OCI-LY7 (cell line): Measurements from ENCODE around the gene ZNF669. TPM values are rescaled to one million over a fixed set of nuclear protein-coding genes. Genes with fewer than 3 reads are reported as not detected.

Experiments
- BruUV-seq: library from RNA; stranded (reverse); fragments of 400-500 nt; replicated peaks from 2 replicates; lab custom pipeline; 2021; lab: Mats Ljungman, UMichigan
- CTCF ChIA-PET: fragments of 300-600 bp; sonication (Branson Sonifier 250); formaldehyde crosslinking; loops from one replicate; lab custom pipeline; 2022; ENCODE audit warnings: antibody characterized with exemption; ENCODE audit not compliant: unreplicated experiment; lab: Charles Lee
- POLR2A ChIA-PET: fragments of 300-600 bp; sonication (Branson Sonifier 250); formaldehyde crosslinking; loops from one replicate; lab custom pipeline; 2022; ENCODE audit warnings: antibody characterized with exemption; lab: Charles Lee
- DNase-seq: peaks from one replicate; pipeline ENCODE4 v3.0.0-alpha.2; 2015; ENCODE audit warnings: low spot score
- H2AFZ ChIP-seq: fragments of 200-600 bp; sonication (generic), shearing (Covaris generic); 2 replicates; pipeline ENCODE4 v1.6.1; 2014; ENCODE audit warnings: mild to moderate bottlenecking, antibody characterized with exemption, low read length, moderate library complexity
- H3K27ac ChIP-seq: fragments of 200-600 bp; sonication (generic); 2 replicates; pipeline ENCODE4 v1.5.1; 2014; ENCODE audit warnings: mixed run types, low read depth, mild to moderate bottlenecking, moderate library complexity, low read length, inconsistent platforms; ENCODE audit not compliant: poor library complexity, severe bottlenecking
- H3K36me3 ChIP-seq: fragments of 200-600 bp; sonication (generic); 2 replicates; pipeline ENCODE4 v1.6.1; 2014; ENCODE audit warnings: mild to moderate bottlenecking, antibody characterized with exemption, low read length, moderate library complexity, mixed read lengths; ENCODE audit not compliant: insufficient read depth
- H3K4me1 ChIP-seq: fragments of 200-600 bp; sonication (generic); 2 replicates; pipeline ENCODE4 v1.5.1; 2014; ENCODE audit warnings: mild to moderate bottlenecking, low read length; ENCODE audit not compliant: insufficient read depth, poor library complexity, severe bottlenecking
- H3K4me2 ChIP-seq: fragments of 200-600 bp; sonication (generic); 2 replicates; pipeline ENCODE4 v1.6.1; 2014; ENCODE audit warnings: mild to moderate bottlenecking, low read length
- H3K4me3 ChIP-seq: fragments of 200-600 bp; sonication (generic); 2 replicates; pipeline ENCODE4 v1.5.1; 2014; ENCODE audit warnings: mild to moderate bottlenecking, low read depth, low read length; ENCODE audit not compliant: poor library complexity, severe bottlenecking
- H3K79me2 ChIP-seq: fragments of 200-600 bp; sonication (generic); 2 replicates; pipeline ENCODE4 v1.6.1; 2016; ENCODE audit warnings: low read depth, mild to moderate bottlenecking, low read length, moderate library complexity, mixed read lengths; ENCODE audit not compliant: insufficient read depth
- H3K9me2 ChIP-seq: fragments of 200-600 bp; sonication (generic); 2 replicates; pipeline ENCODE4 v1.6.1; 2016; ENCODE audit warnings: mild to moderate bottlenecking, low read length, mixed read lengths; ENCODE audit not compliant: insufficient read depth
- H3K9me3 ChIP-seq: fragments of 200-600 bp; sonication (generic); 2 replicates; pipeline ENCODE4 v1.6.1; 2014; ENCODE audit warnings: mild to moderate bottlenecking, mixed run types, low read length, mixed read lengths
- H4K20me1 ChIP-seq: fragments of 200-600 bp; sonication (generic); 2 replicates; pipeline ENCODE4 v1.6.1; 2014; ENCODE audit warnings: mild to moderate bottlenecking, antibody characterized with exemption, low read length, moderate library complexity, mixed read lengths; ENCODE audit not compliant: insufficient read depth
- EZH2phosphoT487 ChIP-seq: fragments of 200-600 bp; sonication (generic); IDR thresholded peaks from 2 replicates; pipeline ENCODE4 v1.6.1; 2018; ENCODE audit warnings: low read depth, borderline replicate concordance, mild to moderate bottlenecking, mixed run types, antibody characterized with exemption, low read length, moderate library complexity, mixed read lengths
- intact Hi-C: fragments of 100-400 bp; cut with micrococcal nuclease; formaldehyde crosslinking; loops from one replicate; pipeline ENCODE4 v1.10.0; 2022; ENCODE audit not compliant: unreplicated experiment
- total RNA-seq, 2 experiments: library from RNA; depleted of rRNA in 1 of 2; stranded (reverse); fragments of >200 nt in 1 of 2; shearing (Covaris generic) in 1 of 2; gene quantifications; 2 replicates each; pipeline ENCODE4 v1.2.3, GENCODE V29; 2014 to 2022
- TF ChIP-seq, protein P1 (sequence below): fragments of 200-600 bp; sonication (generic); conservative IDR thresholded peaks from 2 replicates; pipeline ENCODE4 v1.5.1; 2014; ENCODE audit warnings: mild to moderate bottlenecking, antibody characterized with exemption, low read length, moderate library complexity, mixed read lengths

The ZNF669 gene
- total RNA-seq, 2 experiments from 2014 or later, result 13.6 to 16.9 TPM

DNA sequence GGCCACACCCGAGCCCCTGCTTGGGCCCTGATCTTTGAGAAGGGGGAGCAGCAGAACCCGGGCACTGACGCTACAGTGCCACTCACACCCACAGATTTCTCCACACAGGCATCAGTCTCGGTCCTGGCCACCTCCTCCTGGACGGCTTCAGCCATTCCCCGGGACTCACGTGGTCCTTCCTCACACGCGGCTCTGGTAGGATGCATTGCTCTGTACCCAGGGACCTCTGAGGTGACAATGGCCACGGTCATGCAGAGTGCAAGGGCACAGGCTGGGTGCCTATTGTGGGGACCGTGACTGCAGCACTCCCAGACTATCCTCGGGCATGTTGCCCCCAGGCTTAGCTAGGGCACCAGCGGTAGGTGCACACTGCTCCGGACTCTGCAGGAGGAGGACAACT is 13.7 kb downstream of the ZNF669 start:
- POLR2A ChIA-PET, result no interaction called here
- Histone ChIP-seq H3K4me2 (no peak overlapping the region), H3K79me2 (no peaks in the 10 kb centered on the region), H3K9me3 (no peaks in the 10 kb centered on the region), H3K27ac (no peak overlapping the region), H4K20me1 (no peaks in the 10 kb centered on the region), H2AFZ (no peak overlapping the region), H3K4me1 (no peaks in the 10 kb centered on the region), H3K9me2 (no peaks in the 10 kb centered on the region), H3K4me3 (no peak overlapping the region), H3K36me3 (no peaks in the 10 kb centered on the region)
- BruUV-seq, result no TSS peak
- intact Hi-C loops, result no loop called here
- no peak for DNase-seq
- CTCF ChIA-PET, result no interaction called here
- TF ChIP-seq EZH2phosphoT487, result no peak
- TF ChIP-seq, protein P1, sequence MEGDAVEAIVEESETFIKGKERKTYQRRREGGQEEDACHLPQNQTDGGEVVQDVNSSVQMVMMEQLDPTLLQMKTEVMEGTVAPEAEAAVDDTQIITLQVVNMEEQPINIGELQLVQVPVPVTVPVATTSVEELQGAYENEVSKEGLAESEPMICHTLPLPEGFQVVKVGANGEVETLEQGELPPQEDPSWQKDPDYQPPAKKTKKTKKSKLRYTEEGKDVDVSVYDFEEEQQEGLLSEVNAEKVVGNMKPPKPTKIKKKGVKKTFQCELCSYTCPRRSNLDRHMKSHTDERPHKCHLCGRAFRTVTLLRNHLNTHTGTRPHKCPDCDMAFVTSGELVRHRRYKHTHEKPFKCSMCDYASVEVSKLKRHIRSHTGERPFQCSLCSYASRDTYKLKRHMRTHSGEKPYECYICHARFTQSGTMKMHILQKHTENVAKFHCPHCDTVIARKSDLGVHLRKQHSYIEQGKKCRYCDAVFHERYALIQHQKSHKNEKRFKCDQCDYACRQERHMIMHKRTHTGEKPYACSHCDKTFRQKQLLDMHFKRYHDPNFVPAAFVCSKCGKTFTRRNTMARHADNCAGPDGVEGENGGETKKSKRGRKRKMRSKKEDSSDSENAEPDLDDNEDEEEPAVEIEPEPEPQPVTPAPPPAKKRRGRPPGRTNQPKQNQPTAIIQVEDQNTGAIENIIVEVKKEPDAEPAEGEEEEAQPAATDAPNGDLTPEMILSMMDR, result no peak

DNA sequence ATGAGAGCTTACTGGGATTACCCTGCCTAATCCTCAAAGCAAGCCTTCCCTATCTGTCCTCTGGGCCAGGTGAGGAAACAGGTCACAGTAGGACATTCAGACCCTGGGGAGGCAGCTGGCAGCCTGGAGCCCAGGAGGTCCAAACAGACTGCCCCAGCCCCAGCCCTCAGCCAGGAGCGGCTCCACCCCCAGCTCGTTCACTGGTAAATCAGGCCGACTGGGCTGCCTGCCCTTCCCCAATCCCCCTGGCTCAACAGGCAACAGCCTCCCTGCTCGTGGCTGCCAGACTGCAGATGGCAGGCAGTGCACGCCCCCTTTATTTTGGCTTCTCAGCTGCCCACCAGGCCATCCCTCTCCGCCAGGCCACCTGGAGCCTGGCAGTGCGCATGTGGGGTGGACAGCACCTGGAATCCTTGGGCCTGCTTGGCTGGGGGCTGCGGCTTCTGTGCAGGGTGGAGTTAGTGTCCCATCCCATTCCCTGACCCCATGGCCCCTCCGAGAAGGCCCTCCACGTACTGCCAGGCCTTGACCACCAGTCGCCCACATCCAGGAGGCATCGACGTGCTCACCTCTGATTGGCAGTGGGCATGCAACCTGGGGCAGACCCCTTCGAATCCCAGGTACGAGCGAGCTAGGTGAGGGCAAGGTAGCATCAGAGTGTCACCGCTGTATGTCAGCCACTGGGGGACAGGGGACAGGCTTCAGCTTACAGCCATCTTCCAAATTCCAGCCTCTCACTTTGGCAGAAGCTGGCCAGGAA is 14.4 kb downstream of the ZNF669 start:
- Histone ChIP-seq H3K9me2 (no peaks in the 10 kb centered on the region), H3K9me3 (no peaks in the 10 kb centered on the region), H3K4me3 (no peak overlapping the region), H3K79me2 (no peaks in the 10 kb centered on the region), H3K4me1 (no peaks in the 10 kb centered on the region), H3K27ac (no peak overlapping the region), H3K36me3 (no peaks in the 10 kb centered on the region), H2AFZ (no peak overlapping the region), H4K20me1 (no peaks in the 10 kb centered on the region), H3K4me2 (no peak overlapping the region)
- DNase-seq, result no peak
- CTCF ChIA-PET, result no interaction called here
- no peak for TF ChIP-seq EZH2phosphoT487
- TF ChIP-seq, protein P1, result no peak
- POLR2A ChIA-PET, result no interaction called here
- intact Hi-C loops, result no loop called here
- BruUV-seq, result no TSS peak

DNA sequence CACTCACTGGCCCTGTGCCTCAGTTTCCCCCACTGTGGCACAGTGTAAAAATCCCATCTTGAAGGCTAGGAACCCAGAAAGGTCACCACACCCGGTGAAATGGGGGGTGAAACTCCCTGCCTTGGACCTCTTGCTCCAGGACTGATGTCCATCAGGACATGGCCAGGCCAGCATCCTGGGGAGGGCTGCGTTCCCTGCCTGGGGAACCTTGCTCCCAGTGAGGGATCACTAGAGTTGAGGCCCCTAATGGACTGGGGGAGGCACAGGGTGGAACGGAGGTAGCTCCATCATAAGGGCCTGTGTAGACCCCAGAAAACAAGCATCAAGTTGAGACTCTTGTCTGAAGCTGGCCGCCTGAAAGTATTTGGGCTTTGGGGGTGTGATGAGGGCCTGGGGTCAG is 15.2 kb downstream of the ZNF669 start:
- Histone ChIP-seq H2AFZ (no peak overlapping the region), H3K36me3 (no peaks in the 10 kb centered on the region), H3K79me2 (no peaks in the 10 kb centered on the region), H4K20me1 (no peaks in the 10 kb centered on the region), H3K4me1 (no peaks in the 10 kb centered on the region), H3K4me2 (no peak overlapping the region), H3K4me3 (no peak overlapping the region), H3K9me2 (no peaks in the 10 kb centered on the region), H3K27ac (no peak overlapping the region), H3K9me3 (no peaks in the 10 kb centered on the region)
- no peak for TF ChIP-seq EZH2phosphoT487
- TF ChIP-seq, protein P1, result no peak
- BruUV-seq, result no TSS peak
- intact Hi-C loops, result no loop called here
- ChIA-PET POLR2A (no interaction called here), CTCF (interaction anchor here (0.6 kb wide), 1 partner anchor 28 kb away, joined by 8 read pairs; no protein-coding TSS in a partner anchor)
- no peak for DNase-seq
